GM23338 (cell line): ENCODE measurements around the gene TOGARAM1. TPM values are rescaled to one million over a fixed set of nuclear protein-coding genes. Genes with fewer than 3 reads are reported as not detected.

Experiments used
- ATAC-seq: fragments of 200-7000 bp; cut with Tn5 transposase; 3 replicates; pipeline ENCODE4 v1.9.1; 2020
- DNase-seq: peaks from one replicate; pipeline ENCODE4 v3.0.0-alpha.2; 2015; ENCODE audit warnings: low spot score
- H2AFZ ChIP-seq: fragments of 200-600 bp; sonication (generic); 2 replicates; pipeline ENCODE4 v1.8.0; 2016; ENCODE audit warnings: antibody characterized with exemption, mild to moderate bottlenecking, moderate library complexity
- H3F3A ChIP-seq: fragments of 200-600 bp; sonication (generic); replicated peaks from 2 replicates; pipeline ENCODE4 v1.8.0; 2017; ENCODE audit warnings: antibody characterized with exemption, mixed run types, low read depth
- H3K27ac ChIP-seq: fragments of 200-600 bp; sonication (generic); 2 replicates; pipeline ENCODE4 v1.6.1; 2016; ENCODE audit warnings: low read depth
- H3K27me3 ChIP-seq: fragments of 200-600 bp; sonication (generic); 2 replicates; pipeline ENCODE4 v1.8.0; 2016; ENCODE audit warnings: mild to moderate bottlenecking, mixed run types, moderate library complexity; ENCODE audit not compliant: insufficient read depth
- H3K36me3 ChIP-seq: fragments of 200-600 bp; sonication (generic); 2 replicates; pipeline ENCODE4 v1.8.0; 2016; ENCODE audit warnings: mild to moderate bottlenecking; ENCODE audit not compliant: insufficient read depth
- H3K4me1 ChIP-seq: fragments of 200-600 bp; sonication (generic); 2 replicates; pipeline ENCODE4 v1.8.0; 2016; ENCODE audit warnings: mild to moderate bottlenecking, moderate library complexity; ENCODE audit not compliant: insufficient read depth
- H3K4me2 ChIP-seq: fragments of 200-600 bp; sonication (generic); 2 replicates; pipeline ENCODE4 v1.7.1; 2017; ENCODE audit warnings: mixed run types
- H3K4me3 ChIP-seq: fragments of 200-600 bp; sonication (generic); 2 replicates; pipeline ENCODE4 v1.6.1; 2016; ENCODE audit warnings: mixed run types
- H3K79me2 ChIP-seq: fragments of 200-600 bp; sonication (generic); replicated peaks from 2 replicates; pipeline ENCODE4 v1.8.0; 2017; ENCODE audit warnings: mild to moderate bottlenecking; ENCODE audit not compliant: insufficient read depth
- H3K9me2 ChIP-seq: fragments of 200-600 bp; sonication (generic); 2 replicates; pipeline ENCODE4 v1.8.0; 2017; ENCODE audit not compliant: insufficient read depth
- H4K20me1 ChIP-seq: fragments of 200-600 bp; sonication (generic); replicated peaks from 2 replicates; pipeline ENCODE4 v1.8.0; 2017; ENCODE audit warnings: mild to moderate bottlenecking; ENCODE audit not compliant: insufficient read depth
- H3K27ac Mint-ChIP-seq: 2 replicates; pipeline ENCODE4 v1.8.0; 2020; ENCODE audit warnings: inconsistent platforms, mild to moderate bottlenecking, moderate library complexity, mixed read lengths
- H3K27me3 Mint-ChIP-seq: 3 replicates; pipeline ENCODE4 v1.8.0; 2022; ENCODE audit warnings: low read depth, mild to moderate bottlenecking, moderate library complexity, mixed read lengths, inconsistent platforms; ENCODE audit not compliant: insufficient read depth, poor library complexity
- H3K36me3 Mint-ChIP-seq: 3 replicates; pipeline ENCODE4 v1.8.0; 2021; ENCODE audit warnings: low read depth, mild to moderate bottlenecking, inconsistent platforms, moderate library complexity, mixed read lengths
- H3K4me1 Mint-ChIP-seq: 3 replicates; pipeline ENCODE4 v1.8.0; 2020; ENCODE audit warnings: mild to moderate bottlenecking, inconsistent platforms, mixed read lengths
- H3K4me3 Mint-ChIP-seq: 3 replicates; pipeline ENCODE4 v1.8.0; 2021; ENCODE audit warnings: moderate library complexity, mild to moderate bottlenecking, inconsistent platforms, mixed read lengths
- H3K9me3 Mint-ChIP-seq: 3 replicates; pipeline ENCODE4 v1.8.0; 2020; ENCODE audit warnings: moderate library complexity, mild to moderate bottlenecking, inconsistent platforms, mixed read lengths
- CREB1 ChIP-seq: fragments of 250-450 bp; sonication (Bioruptor Pico); IDR thresholded peaks from 2 replicates; pipeline ENCODE4 v1.5.0; 2020; ENCODE audit warnings: low read depth, mild to moderate bottlenecking, moderate library complexity
- ETS1 ChIP-seq: IDR thresholded peaks from 2 replicates; pipeline ENCODE4 v1.6.1; 2016; ENCODE audit warnings: antibody characterized with exemption
- EZH2phosphoT487 ChIP-seq: fragments of 200-600 bp; sonication (generic); IDR thresholded peaks from one replicate; pipeline ENCODE4 v1.8.1; 2018; ENCODE audit warnings: antibody characterized with exemption; ENCODE audit not compliant: unreplicated experiment
- JUNB ChIP-seq: IDR thresholded peaks from one replicate; pipeline ENCODE4 v1.6.1; 2016; ENCODE audit warnings: antibody characterized with exemption; ENCODE audit not compliant: unreplicated experiment
- NANOG ChIP-seq: IDR thresholded peaks from 2 replicates; pipeline ENCODE4 v1.6.1; 2016; ENCODE audit warnings: antibody characterized with exemption, borderline replicate concordance
- POLR2AphosphoS5 ChIP-seq: IDR thresholded peaks from 2 replicates; pipeline ENCODE4 v1.6.1; 2016; ENCODE audit warnings: antibody characterized with exemption, low read depth
- STAT1 ChIP-seq: IDR thresholded peaks from one replicate; pipeline ENCODE4 v1.6.1; 2016; ENCODE audit warnings: antibody characterized with exemption; ENCODE audit not compliant: unreplicated experiment
- ZNF331 ChIP-seq: fragments of 250-450 bp; sonication (Bioruptor Pico); IDR thresholded peaks from 2 replicates; pipeline ENCODE4 v1.5.0; 2020; ENCODE audit warnings: low read depth, mild to moderate bottlenecking, moderate library complexity
- polyA plus RNA-seq: library from polyadenylated mRNA; unstranded; fragments of >200 nt; fragmentation: Nextera tagmentation; extraction: Ambion mirVana; gene quantifications from 2 replicates; pipeline ENCODE4 v1.2.1, GENCODE V29; 2016
- total RNA-seq: library from RNA; depleted of rRNA; stranded (reverse); fragments of >200 nt; shearing (Covaris generic); gene quantifications from 2 replicates; pipeline ENCODE4 v1.2.3, GENCODE V29; 2014
- TF ChIP-seq, protein P1 (sequence below): IDR thresholded peaks from one replicate; pipeline ENCODE4 v1.6.1; 2018; ENCODE audit warnings: antibody characterized with exemption; ENCODE audit not compliant: unreplicated experiment
- TF ChIP-seq, protein P2 (sequence below), 2 experiments: fragments of 200-600 bp in 1 of 2; sonication (generic) in 1 of 2; conservative IDR thresholded peaks; 2 replicates each; pipeline versions ENCODE4 v1.5.1 to v1.6.1; 2016 to 2017; ENCODE audit warnings: antibody characterized with exemption in 2 of 2, low read depth in 2 of 2, mild to moderate bottlenecking in 2 of 2, moderate library complexity in 1 of 2
- TF ChIP-seq, protein P3 (sequence below): fragments of 250-450 bp; sonication (Bioruptor Pico); IDR thresholded peaks from 2 replicates; pipeline ENCODE4 v1.5.0; 2020; ENCODE audit warnings: mild to moderate bottlenecking, moderate library complexity

Gene TOGARAM1
- total and polyA plus RNA-seq, 2 experiments from 2014 or later, result 9.6 to 9.8 TPM

GRCh38 chr14:45041641-45042040, 79.7 kb downstream of the TOGARAM1 start (continued):
- TF ChIP-seq, protein P1, sequence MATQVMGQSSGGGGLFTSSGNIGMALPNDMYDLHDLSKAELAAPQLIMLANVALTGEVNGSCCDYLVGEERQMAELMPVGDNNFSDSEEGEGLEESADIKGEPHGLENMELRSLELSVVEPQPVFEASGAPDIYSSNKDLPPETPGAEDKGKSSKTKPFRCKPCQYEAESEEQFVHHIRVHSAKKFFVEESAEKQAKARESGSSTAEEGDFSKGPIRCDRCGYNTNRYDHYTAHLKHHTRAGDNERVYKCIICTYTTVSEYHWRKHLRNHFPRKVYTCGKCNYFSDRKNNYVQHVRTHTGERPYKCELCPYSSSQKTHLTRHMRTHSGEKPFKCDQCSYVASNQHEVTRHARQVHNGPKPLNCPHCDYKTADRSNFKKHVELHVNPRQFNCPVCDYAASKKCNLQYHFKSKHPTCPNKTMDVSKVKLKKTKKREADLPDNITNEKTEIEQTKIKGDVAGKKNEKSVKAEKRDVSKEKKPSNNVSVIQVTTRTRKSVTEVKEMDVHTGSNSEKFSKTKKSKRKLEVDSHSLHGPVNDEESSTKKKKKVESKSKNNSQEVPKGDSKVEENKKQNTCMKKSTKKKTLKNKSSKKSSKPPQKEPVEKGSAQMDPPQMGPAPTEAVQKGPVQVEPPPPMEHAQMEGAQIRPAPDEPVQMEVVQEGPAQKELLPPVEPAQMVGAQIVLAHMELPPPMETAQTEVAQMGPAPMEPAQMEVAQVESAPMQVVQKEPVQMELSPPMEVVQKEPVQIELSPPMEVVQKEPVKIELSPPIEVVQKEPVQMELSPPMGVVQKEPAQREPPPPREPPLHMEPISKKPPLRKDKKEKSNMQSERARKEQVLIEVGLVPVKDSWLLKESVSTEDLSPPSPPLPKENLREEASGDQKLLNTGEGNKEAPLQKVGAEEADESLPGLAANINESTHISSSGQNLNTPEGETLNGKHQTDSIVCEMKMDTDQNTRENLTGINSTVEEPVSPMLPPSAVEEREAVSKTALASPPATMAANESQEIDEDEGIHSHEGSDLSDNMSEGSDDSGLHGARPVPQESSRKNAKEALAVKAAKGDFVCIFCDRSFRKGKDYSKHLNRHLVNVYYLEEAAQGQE, result no peak
- no peak for TF ChIP-seq NANOG

- peaks cover 4% of the 10 kb centered on the region for H3K27me3 Mint-ChIP-seq
- no peaks in the 10 kb centered on the region for H3K79me2 ChIP-seq
- no peak for DNase-seq
- TF ChIP-seq CREB1 (CRISPR knock-in tag), result no peak
- TF ChIP-seq EZH2phosphoT487, result no peak
- TF ChIP-seq POLR2AphosphoS5, result no peak
- TF ChIP-seq, protein P2, sequence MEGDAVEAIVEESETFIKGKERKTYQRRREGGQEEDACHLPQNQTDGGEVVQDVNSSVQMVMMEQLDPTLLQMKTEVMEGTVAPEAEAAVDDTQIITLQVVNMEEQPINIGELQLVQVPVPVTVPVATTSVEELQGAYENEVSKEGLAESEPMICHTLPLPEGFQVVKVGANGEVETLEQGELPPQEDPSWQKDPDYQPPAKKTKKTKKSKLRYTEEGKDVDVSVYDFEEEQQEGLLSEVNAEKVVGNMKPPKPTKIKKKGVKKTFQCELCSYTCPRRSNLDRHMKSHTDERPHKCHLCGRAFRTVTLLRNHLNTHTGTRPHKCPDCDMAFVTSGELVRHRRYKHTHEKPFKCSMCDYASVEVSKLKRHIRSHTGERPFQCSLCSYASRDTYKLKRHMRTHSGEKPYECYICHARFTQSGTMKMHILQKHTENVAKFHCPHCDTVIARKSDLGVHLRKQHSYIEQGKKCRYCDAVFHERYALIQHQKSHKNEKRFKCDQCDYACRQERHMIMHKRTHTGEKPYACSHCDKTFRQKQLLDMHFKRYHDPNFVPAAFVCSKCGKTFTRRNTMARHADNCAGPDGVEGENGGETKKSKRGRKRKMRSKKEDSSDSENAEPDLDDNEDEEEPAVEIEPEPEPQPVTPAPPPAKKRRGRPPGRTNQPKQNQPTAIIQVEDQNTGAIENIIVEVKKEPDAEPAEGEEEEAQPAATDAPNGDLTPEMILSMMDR (conservative IDR thresholded peaks at IDR 0.05; ENCODE audit: low read depth in 2 of 2), result no peak
- TF ChIP-seq ZNF331 (CRISPR knock-in tag), result no peak
- no peak for TF ChIP-seq NANOG
- TF ChIP-seq, protein P3, sequence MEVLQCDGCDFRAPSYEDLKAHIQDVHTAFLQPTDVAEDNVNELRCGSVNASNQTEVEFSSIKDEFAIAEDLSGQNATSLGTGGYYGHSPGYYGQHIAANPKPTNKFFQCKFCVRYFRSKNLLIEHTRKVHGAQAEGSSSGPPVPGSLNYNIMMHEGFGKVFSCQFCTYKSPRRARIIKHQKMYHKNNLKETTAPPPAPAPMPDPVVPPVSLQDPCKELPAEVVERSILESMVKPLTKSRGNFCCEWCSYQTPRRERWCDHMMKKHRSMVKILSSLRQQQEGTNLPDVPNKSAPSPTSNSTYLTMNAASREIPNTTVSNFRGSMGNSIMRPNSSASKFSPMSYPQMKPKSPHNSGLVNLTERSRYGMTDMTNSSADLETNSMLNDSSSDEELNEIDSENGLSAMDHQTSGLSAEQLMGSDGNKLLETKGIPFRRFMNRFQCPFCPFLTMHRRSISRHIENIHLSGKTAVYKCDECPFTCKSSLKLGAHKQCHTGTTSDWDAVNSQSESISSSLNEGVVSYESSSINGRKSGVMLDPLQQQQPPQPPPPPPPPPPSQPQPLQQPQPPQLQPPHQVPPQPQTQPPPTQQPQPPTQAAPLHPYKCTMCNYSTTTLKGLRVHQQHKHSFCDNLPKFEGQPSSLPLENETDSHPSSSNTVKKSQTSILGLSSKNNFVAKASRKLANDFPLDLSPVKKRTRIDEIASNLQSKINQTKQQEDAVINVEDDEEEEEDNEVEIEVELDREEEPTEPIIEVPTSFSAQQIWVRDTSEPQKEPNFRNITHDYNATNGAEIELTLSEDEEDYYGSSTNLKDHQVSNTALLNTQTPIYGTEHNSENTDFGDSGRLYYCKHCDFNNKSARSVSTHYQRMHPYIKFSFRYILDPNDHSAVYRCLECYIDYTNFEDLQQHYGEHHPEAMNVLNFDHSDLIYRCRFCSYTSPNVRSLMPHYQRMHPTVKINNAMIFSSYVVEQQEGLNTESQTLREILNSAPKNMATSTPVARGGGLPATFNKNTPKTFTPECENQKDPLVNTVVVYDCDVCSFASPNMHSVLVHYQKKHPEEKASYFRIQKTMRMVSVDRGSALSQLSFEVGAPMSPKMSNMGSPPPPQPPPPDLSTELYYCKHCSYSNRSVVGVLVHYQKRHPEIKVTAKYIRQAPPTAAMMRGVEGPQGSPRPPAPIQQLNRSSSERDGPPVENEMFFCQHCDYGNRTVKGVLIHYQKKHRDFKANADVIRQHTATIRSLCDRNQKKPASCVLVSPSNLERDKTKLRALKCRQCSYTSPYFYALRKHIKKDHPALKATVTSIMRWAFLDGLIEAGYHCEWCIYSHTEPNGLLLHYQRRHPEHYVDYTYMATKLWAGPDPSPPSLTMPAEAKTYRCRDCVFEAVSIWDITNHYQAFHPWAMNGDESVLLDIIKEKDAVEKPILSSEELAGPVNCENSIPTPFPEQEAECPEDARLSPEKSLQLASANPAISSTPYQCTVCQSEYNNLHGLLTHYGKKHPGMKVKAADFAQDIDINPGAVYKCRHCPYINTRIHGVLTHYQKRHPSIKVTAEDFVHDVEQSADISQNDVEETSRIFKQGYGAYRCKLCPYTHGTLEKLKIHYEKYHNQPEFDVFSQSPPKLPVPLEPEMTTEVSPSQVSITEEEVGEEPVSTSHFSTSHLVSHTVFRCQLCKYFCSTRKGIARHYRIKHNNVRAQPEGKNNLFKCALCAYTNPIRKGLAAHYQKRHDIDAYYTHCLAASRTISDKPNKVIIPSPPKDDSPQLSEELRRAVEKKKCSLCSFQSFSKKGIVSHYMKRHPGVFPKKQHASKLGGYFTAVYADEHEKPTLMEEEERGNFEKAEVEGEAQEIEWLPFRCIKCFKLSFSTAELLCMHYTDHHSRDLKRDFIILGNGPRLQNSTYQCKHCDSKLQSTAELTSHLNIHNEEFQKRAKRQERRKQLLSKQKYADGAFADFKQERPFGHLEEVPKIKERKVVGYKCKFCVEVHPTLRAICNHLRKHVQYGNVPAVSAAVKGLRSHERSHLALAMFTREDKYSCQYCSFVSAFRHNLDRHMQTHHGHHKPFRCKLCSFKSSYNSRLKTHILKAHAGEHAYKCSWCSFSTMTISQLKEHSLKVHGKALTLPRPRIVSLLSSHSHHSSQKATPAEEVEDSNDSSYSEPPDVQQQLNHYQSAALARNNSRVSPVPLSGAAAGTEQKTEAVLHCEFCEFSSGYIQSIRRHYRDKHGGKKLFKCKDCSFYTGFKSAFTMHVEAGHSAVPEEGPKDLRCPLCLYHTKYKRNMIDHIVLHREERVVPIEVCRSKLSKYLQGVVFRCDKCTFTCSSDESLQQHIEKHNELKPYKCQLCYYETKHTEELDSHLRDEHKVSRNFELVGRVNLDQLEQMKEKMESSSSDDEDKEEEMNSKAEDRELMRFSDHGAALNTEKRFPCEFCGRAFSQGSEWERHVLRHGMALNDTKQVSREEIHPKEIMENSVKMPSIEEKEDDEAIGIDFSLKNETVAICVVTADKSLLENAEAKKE (CRISPR knock-in tag), result no peak
- TF ChIP-seq ETS1, result no peak
- no peak for TF ChIP-seq STAT1
- TF ChIP-seq JUNB, result no peak
Measured at GRCh38 chr14:45044638-45045037, 82.6 kb downstream of the TOGARAM1 start.

More at GRCh38 chr14:45044638-45045037, 82.6 kb downstream of the TOGARAM1 start:
- Mint-ChIP-seq H3K36me3 (peaks cover 20% of the 10 kb centered on the region), H3K4me1 (no peaks in the 10 kb centered on the region), H3K4me3 (no peak overlapping the region), H3K27ac (no peak overlapping the region), H3K9me3 (0 out of 3 replicates have a peak, but pooled peaks cover 4% of the 10 kb centered on the region)
- H3K36me3 ChIP-seq, result no peaks in the 10 kb centered on the region; the same call in 1 of the 2 replicates
- no peaks in the 10 kb centered on the region for H3K9me2 ChIP-seq
- no peaks in the 10 kb centered on the region for H3F3A ChIP-seq
- H3K4me1 ChIP-seq, result no peaks in the 10 kb centered on the region
- H3K4me2 ChIP-seq, result no peak overlapping the region
- H3K4me3 ChIP-seq, result no peak overlapping the region
- H3K27ac ChIP-seq, result no peak overlapping the region
- no peak for ATAC-seq
- no peaks in the 10 kb centered on the region for H3K27me3 ChIP-seq
- H4K20me1 ChIP-seq, result no peaks in the 10 kb centered on the region
- H2AFZ ChIP-seq, result no peak overlapping the region
